ENCODE measurements around the gene ERBB3. TPM values are rescaled to one million over a fixed set of nuclear protein-coding genes. Genes with fewer than 3 reads are reported as not detected.

Gene ERBB3
- total RNA-seq, 2 experiments from 2014 or later: not detected

DNA sequence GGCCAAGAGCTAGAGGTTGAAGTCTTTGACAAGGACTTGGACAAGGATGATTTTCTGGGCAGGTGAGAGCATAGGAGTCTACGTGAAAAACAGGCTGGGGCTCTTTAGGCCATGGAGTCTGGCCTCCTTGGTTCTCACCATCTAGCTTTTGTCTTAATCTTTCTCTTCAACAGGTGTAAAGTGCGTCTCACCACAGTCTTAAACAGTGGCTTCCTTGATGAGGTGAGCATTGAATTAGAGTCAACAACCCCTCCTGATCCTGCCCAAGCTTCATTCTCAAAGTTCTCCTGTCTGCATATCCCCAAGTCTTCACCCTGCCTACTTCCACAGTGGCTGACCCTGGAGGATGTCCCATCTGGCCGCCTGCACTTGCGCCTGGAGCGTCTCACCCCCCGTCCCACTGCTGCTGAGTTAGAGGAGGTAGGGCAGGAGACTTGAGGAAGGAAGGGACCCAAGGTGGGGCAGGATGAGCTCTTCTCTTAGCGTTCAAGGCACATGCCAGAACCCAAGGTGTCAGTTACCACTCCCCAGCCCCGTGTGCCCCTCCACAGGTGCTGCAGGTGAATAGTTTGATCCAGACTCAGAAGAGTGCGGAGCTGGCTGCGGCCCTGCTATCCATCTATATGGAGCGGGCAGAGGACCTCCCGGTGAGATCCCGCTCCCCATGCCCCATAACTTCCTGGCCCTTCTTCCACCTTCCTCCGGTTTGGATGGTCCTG is 58.0 kb downstream of the ERBB3 start:
- Histone ChIP-seq H3K4me2 (ENCODE audit: low read length) (no peak overlapping the region), H3K36me3 (ENCODE audit: insufficient read depth, low read length) (peaks cover 93% of the 10 kb centered on the region), H3K9me3 (ENCODE audit: low read length) (no peaks in the 10 kb centered on the region), H3K27ac (ENCODE audit: low read depth, low read length, poor library complexity, severe bottlenecking) (no peak overlapping the region), H3K79me2 (ENCODE audit: insufficient read depth, low read depth, low read length) (no peaks in the 10 kb centered on the region), H3K9me2 (ENCODE audit: insufficient read depth, low read length) (no peaks in the 10 kb centered on the region), H3K4me1 (ENCODE audit: insufficient read depth, low read length, poor library complexity, severe bottlenecking) (no peaks in the 10 kb centered on the region), H3K4me3 (ENCODE audit: low read depth, low read length, poor library complexity, severe bottlenecking) (no peak overlapping the region), H2AFZ (ENCODE audit: low read length) (no peak overlapping the region), H4K20me1 (ENCODE audit: insufficient read depth, low read length) (no peaks in the 10 kb centered on the region)
- DNase-seq (ENCODE audit: low spot score): no peak
- BruUV-seq (replicated peaks): TSS peak; percentile 43
- CTCF ChIA-PET (ENCODE audit: unreplicated experiment): no interaction called here
- intact Hi-C loops (cut with micrococcal nuclease; ENCODE audit: unreplicated experiment): no loop called here
- TF ChIP-seq EZH2phosphoT487 (IDR thresholded peaks at IDR 0.05; ENCODE audit: borderline replicate concordance, low read depth, low read length): no peak
- TF ChIP-seq, protein P1, sequence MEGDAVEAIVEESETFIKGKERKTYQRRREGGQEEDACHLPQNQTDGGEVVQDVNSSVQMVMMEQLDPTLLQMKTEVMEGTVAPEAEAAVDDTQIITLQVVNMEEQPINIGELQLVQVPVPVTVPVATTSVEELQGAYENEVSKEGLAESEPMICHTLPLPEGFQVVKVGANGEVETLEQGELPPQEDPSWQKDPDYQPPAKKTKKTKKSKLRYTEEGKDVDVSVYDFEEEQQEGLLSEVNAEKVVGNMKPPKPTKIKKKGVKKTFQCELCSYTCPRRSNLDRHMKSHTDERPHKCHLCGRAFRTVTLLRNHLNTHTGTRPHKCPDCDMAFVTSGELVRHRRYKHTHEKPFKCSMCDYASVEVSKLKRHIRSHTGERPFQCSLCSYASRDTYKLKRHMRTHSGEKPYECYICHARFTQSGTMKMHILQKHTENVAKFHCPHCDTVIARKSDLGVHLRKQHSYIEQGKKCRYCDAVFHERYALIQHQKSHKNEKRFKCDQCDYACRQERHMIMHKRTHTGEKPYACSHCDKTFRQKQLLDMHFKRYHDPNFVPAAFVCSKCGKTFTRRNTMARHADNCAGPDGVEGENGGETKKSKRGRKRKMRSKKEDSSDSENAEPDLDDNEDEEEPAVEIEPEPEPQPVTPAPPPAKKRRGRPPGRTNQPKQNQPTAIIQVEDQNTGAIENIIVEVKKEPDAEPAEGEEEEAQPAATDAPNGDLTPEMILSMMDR (conservative IDR thresholded peaks at IDR 0.05; ENCODE audit: low read length): no peak
- POLR2A ChIA-PET: interaction anchor here (0.6 kb wide), 2 partner anchors 13 to 524 kb away, joined by 5 to 8 read pairs; no protein-coding TSS in a partner anchor

- no TSS peak for BruUV-seq (replicated peaks)
- Histone ChIP-seq H3K4me3 (ENCODE audit: low read depth, low read length, poor library complexity, severe bottlenecking) (no peak overlapping the region), H3K9me2 (ENCODE audit: insufficient read depth, low read length) (no peaks in the 10 kb centered on the region), H3K4me2 (ENCODE audit: low read length) (no peak overlapping the region), H3K4me1 (ENCODE audit: insufficient read depth, low read length, poor library complexity, severe bottlenecking) (no peaks in the 10 kb centered on the region), H3K27ac (ENCODE audit: low read depth, low read length, poor library complexity, severe bottlenecking) (no peak overlapping the region), H4K20me1 (ENCODE audit: insufficient read depth, low read length) (no peaks in the 10 kb centered on the region), H3K36me3 (ENCODE audit: insufficient read depth, low read length) (peaks cover 79% of the 10 kb centered on the region), H3K9me3 (ENCODE audit: low read length) (no peaks in the 10 kb centered on the region), H3K79me2 (ENCODE audit: insufficient read depth, low read depth, low read length) (no peaks in the 10 kb centered on the region), H2AFZ (ENCODE audit: low read length) (no peak overlapping the region)
- POLR2A ChIA-PET: interaction anchor here (0.7 to 1.3 kb wide), 2 partner anchors 23 to 290 kb away, joined by 3 read pairs; no protein-coding TSS in a partner anchor
- CTCF ChIA-PET (ENCODE audit: unreplicated experiment): no interaction called here
- TF ChIP-seq EZH2phosphoT487 (IDR thresholded peaks at IDR 0.05; ENCODE audit: borderline replicate concordance, low read depth, low read length): no peak
- TF ChIP-seq, protein P1 (conservative IDR thresholded peaks at IDR 0.05; ENCODE audit: low read length): no peak
- DNase-seq (ENCODE audit: low spot score): no peak
- intact Hi-C loops (cut with micrococcal nuclease; ENCODE audit: unreplicated experiment): no loop called here
Measured at GRCh38 chr12:56141946-56142784, 62.2 kb downstream of the ERBB3 start.
